Measurements from ENCODE around the gene TMEM161B.
"Not testable (repeated sequence)": the region's sequence is repeated elsewhere in the genome, so short reads cannot be mapped to it uniquely, and the experiment has no call there.

The TMEM161B gene

GRCh38 chr5:88238732-88239131 lies 29.9 kb downstream of the TMEM161B start:
- no peaks in the 10 kb centered on the region for H3K9me3 ChIP-seq (ENCODE audit: control insufficient read depth, insufficient read depth, low read length)
- no peaks in the 10 kb centered on the region for H3K36me3 ChIP-seq (ENCODE audit: insufficient read depth, low read length)
- H3K9ac ChIP-seq (ENCODE audit: low read depth, low read length): no peak overlapping the region
- H3K4me1 ChIP-seq (ENCODE audit: insufficient read depth, low read length): peaks cover 17% of the 10 kb centered on the region

GRCh38 chr5:88236866-88237642 lies 31.6 kb downstream of the TMEM161B start:
- Histone ChIP-seq H3K36me3 (ENCODE audit: insufficient read depth, low read length) (no peaks in the 10 kb centered on the region), H3K9me3 (ENCODE audit: control insufficient read depth, insufficient read depth, low read length) (no peaks in the 10 kb centered on the region), H3K4me1 (ENCODE audit: insufficient read depth, low read length) (peaks cover 17% of the 10 kb centered on the region), H3K9ac (ENCODE audit: low read depth, low read length) (no peak overlapping the region)

- H3K9me3 ChIP-seq (ENCODE audit: control insufficient read depth, insufficient read depth, low read length): no peaks in the 10 kb centered on the region
- H3K9ac ChIP-seq (ENCODE audit: low read depth, low read length): no peak overlapping the region
- H3K36me3 ChIP-seq (ENCODE audit: insufficient read depth, low read length): no peaks in the 10 kb centered on the region
- peaks cover 17% of the 10 kb centered on the region for H3K4me1 ChIP-seq (ENCODE audit: insufficient read depth, low read length)
These were observed 32.8 kb downstream of the TMEM161B start for GRCh38 chr5:88235828-88236227.

- peaks cover 17% of the 10 kb centered on the region for H3K4me1 ChIP-seq (ENCODE audit: insufficient read depth, low read length)
- H3K9ac ChIP-seq (ENCODE audit: low read depth, low read length): no peak overlapping the region
- H3K36me3 ChIP-seq (ENCODE audit: insufficient read depth, low read length): no peaks in the 10 kb centered on the region
- no peaks in the 10 kb centered on the region for H3K9me3 ChIP-seq (ENCODE audit: control insufficient read depth, insufficient read depth, low read length)
These were observed 33.3 kb downstream of the TMEM161B start for GRCh38 chr5:88235346-88235745.

- H3K36me3 ChIP-seq (ENCODE audit: insufficient read depth, low read length): no peaks in the 10 kb centered on the region
- H3K4me1 ChIP-seq (ENCODE audit: insufficient read depth, low read length): peaks cover 4% of the 10 kb centered on the region; the same call in 1 of the 2 replicates
- H3K9ac ChIP-seq (ENCODE audit: low read depth, low read length): no peak overlapping the region
- no peaks in the 10 kb centered on the region for H3K9me3 ChIP-seq (ENCODE audit: control insufficient read depth, insufficient read depth, low read length)
These were observed 38.0 kb downstream of the TMEM161B start for GRCh38 chr5:88230546-88231066.

GRCh38 chr5:88226881-88227450 lies 41.7 kb downstream of the TMEM161B start:
- no peaks in the 10 kb centered on the region for H3K9me3 ChIP-seq (ENCODE audit: control insufficient read depth, insufficient read depth, low read length)

GRCh38 chr5:88214655-88215054 lies 54.0 kb downstream of the TMEM161B start:
- H3K36me3 ChIP-seq (ENCODE audit: insufficient read depth, low read length): no peaks in the 10 kb centered on the region
- H3K4me1 ChIP-seq (ENCODE audit: insufficient read depth, low read length): no peaks in the 10 kb centered on the region
- H3K9ac ChIP-seq (ENCODE audit: low read depth, low read length): no peak overlapping the region
- no peaks in the 10 kb centered on the region for H3K9me3 ChIP-seq (ENCODE audit: control insufficient read depth, insufficient read depth, low read length)

More at GRCh38 chr5:88226881-88227450, 41.7 kb downstream of the TMEM161B start:
- H3K36me3 ChIP-seq (ENCODE audit: insufficient read depth, low read length): no peaks in the 10 kb centered on the region
- H3K9ac ChIP-seq (ENCODE audit: low read depth, low read length): no peak overlapping the region
- no peaks in the 10 kb centered on the region for H3K4me1 ChIP-seq (ENCODE audit: insufficient read depth, low read length)

- Histone ChIP-seq H3K9me3 (ENCODE audit: control insufficient read depth, insufficient read depth, low read length) (no peaks in the 10 kb centered on the region), H3K4me1 (ENCODE audit: insufficient read depth, low read length) (no peaks in the 10 kb centered on the region), H3K9ac (ENCODE audit: low read depth, low read length) (no peak overlapping the region), H3K36me3 (ENCODE audit: insufficient read depth, low read length) (no peaks in the 10 kb centered on the region)
These were observed 61.1 kb downstream of the TMEM161B start for GRCh38 chr5:88207575-88207974.

GRCh38 chr5:88203981-88204750 lies 64.5 kb downstream of the TMEM161B start:
- Histone ChIP-seq H3K36me3 (ENCODE audit: insufficient read depth, low read length) (no peaks in the 10 kb centered on the region), H3K9ac (ENCODE audit: low read depth, low read length) (no peak overlapping the region), H3K9me3 (ENCODE audit: control insufficient read depth, insufficient read depth, low read length) (no peaks in the 10 kb centered on the region), H3K4me1 (ENCODE audit: insufficient read depth, low read length) (no peaks in the 10 kb centered on the region)

- H3K4me1 ChIP-seq (ENCODE audit: insufficient read depth, low read length): no peaks in the 10 kb centered on the region
- H3K36me3 ChIP-seq (ENCODE audit: insufficient read depth, low read length): no peaks in the 10 kb centered on the region
- no peak overlapping the region for H3K9ac ChIP-seq (ENCODE audit: low read depth, low read length)
- no peaks in the 10 kb centered on the region for H3K9me3 ChIP-seq (ENCODE audit: control insufficient read depth, insufficient read depth, low read length)
These were observed 73.0 kb downstream of the TMEM161B start for GRCh38 chr5:88195636-88196035.

- H3K9me3 ChIP-seq (ENCODE audit: control insufficient read depth, insufficient read depth, low read length): peaks cover 5% of the 10 kb centered on the region; the same call in 1 of the 2 replicates
- H3K36me3 ChIP-seq (ENCODE audit: insufficient read depth, low read length): no peaks in the 10 kb centered on the region; the same call in 1 of the 2 replicates
- H3K4me1 ChIP-seq (ENCODE audit: insufficient read depth, low read length): no peaks in the 10 kb centered on the region
- no peak overlapping the region for H3K9ac ChIP-seq (ENCODE audit: low read depth, low read length)
These were observed 74.7 kb downstream of the TMEM161B start for GRCh38 chr5:88193896-88194295.

GRCh38 chr5:88190106-88190834 lies 78.4 kb downstream of the TMEM161B start:
- Histone ChIP-seq H3K36me3 (ENCODE audit: insufficient read depth, low read length) (peaks cover 4% of the 10 kb centered on the region; the same call in 1 of the 2 replicates), H3K9ac (ENCODE audit: low read depth, low read length) (no peak overlapping the region), H3K9me3 (ENCODE audit: control insufficient read depth, insufficient read depth, low read length) (peaks cover 13% of the 10 kb centered on the region), H3K4me1 (ENCODE audit: insufficient read depth, low read length) (no peaks in the 10 kb centered on the region)

GRCh38 chr5:88189484-88189883 lies 79.2 kb downstream of the TMEM161B start:
- not testable (repeated sequence) for H3K36me3 ChIP-seq (ENCODE audit: insufficient read depth, low read length); H3K9ac ChIP-seq (ENCODE audit: low read depth, low read length); H3K4me1 ChIP-seq (ENCODE audit: insufficient read depth, low read length)
- peaks cover 13% of the 10 kb centered on the region for H3K9me3 ChIP-seq (ENCODE audit: control insufficient read depth, insufficient read depth, low read length)
